Activated CD8-positive, alpha-beta memory T cell treated with anti-CD3 and anti-CD28 coated beads, Interleukin-2, amount 50 U/mL, for 1 hour (primary cell): Measurements from ENCODE around the gene ABCG5.

Source experiments
- DNase-seq: peaks from one replicate; pipeline ENCODE4 v3.0.0-alpha.2; 2020; ENCODE audit errors: extremely low read depth

ABCG5 gene

GRCh38 chr2:43838560-43839267 is at the start of gene ABCG5, which contains the start of gene ABCG8:
Gene ABCG5 (minus strand): TSS chr2:43838839. CDS start chr2:43838679, 160 bp downstream.
Gene ABCG8 (plus strand): TSS chr2:43838971. CDS start chr2:43839054, 83 bp downstream.
- no peak for DNase-seq

GRCh38 chr2:43887176-43887575 is 48.5 kb upstream of the ABCG5 start:
- no peak for DNase-seq

- no peak for DNase-seq
Observed at GRCh38 chr2:43885132-43885632, 46.5 kb upstream of the ABCG5 start.

GRCh38 chr2:43884689-43885088 is 46.0 kb upstream of the ABCG5 start:
- DNase-seq = no peak

GRCh38 chr2:43882312-43882711 is 43.7 kb upstream of the ABCG5 start:
- DNase-seq = no peak

GRCh38 chr2:43880952-43881351 is 42.3 kb upstream of the ABCG5 start:
- no peak for DNase-seq

GRCh38 chr2:43880471-43880870 is 41.8 kb upstream of the ABCG5 start:
- no peak for DNase-seq

GRCh38 chr2:43879261-43879660 is 40.6 kb upstream of the ABCG5 start:
- no peak for DNase-seq

GRCh38 chr2:43877782-43878464 is 39.3 kb upstream of the ABCG5 start:
- no peak for DNase-seq

- no peak for DNase-seq
Observed at GRCh38 chr2:43874776-43875451, 36.3 kb upstream of the ABCG5 start.

GRCh38 chr2:43872151-43872550 is 33.5 kb upstream of the ABCG5 start:
- DNase-seq = no peak

GRCh38 chr2:43855292-43855691 is 16.7 kb upstream of the ABCG5 start:
- no peak for DNase-seq

GRCh38 chr2:43854671-43855070 is 16.0 kb upstream of the ABCG5 start:
- no peak for DNase-seq

- no peak for DNase-seq
Observed at GRCh38 chr2:43853141-43854081, 14.8 kb upstream of the ABCG5 start.

GRCh38 chr2:43852196-43852730 is 13.6 kb upstream of the ABCG5 start:
- no peak for DNase-seq

GRCh38 chr2:43851011-43851980 is 12.7 kb upstream of the ABCG5 start:
- no peak for DNase-seq

GRCh38 chr2:43848214-43848613 is 9.6 kb upstream of the ABCG5 start:
- DNase-seq = no peak

GRCh38 chr2:43846140-43846793 is 7.6 kb upstream of the ABCG5 start:
- DNase-seq = no peak

GRCh38 chr2:43845181-43845580 is 6.5 kb upstream of the ABCG5 start:
- no peak for DNase-seq

GRCh38 chr2:43842866-43843226 is 4.2 kb upstream of the ABCG5 start:
- no peak for DNase-seq
